PC-9 (cell line): ENCODE data around the gene INHA. TPM values are rescaled to one million over a fixed set of nuclear protein-coding genes. Genes with fewer than 3 reads are reported as not detected.

Experiments
- BruUV-seq: library from RNA; stranded (reverse); fragments of 400-500 nt; replicated peaks from 2 replicates; lab custom pipeline; 2021; lab: Mats Ljungman, UMichigan
- CTCF ChIA-PET: fragments of 300-600 bp; sonication (Branson Sonifier 250); formaldehyde crosslinking; loops from one replicate; lab custom pipeline; 2022; ENCODE audit warnings: antibody characterized with exemption; lab: Charles Lee
- POLR2A ChIA-PET: fragments of 300-600 bp; sonication (Branson Sonifier 250); formaldehyde crosslinking; loops from one replicate; lab custom pipeline; 2022; ENCODE audit warnings: antibody characterized with exemption; ENCODE audit not compliant: unreplicated experiment; lab: Charles Lee
- DNase-seq, 2 experiments: peaks; one replicate each; pipeline versions ENCODE4 v3.0.0 to v3.0.0-alpha.2; 2015 to 2022; ENCODE audit warnings: mixed read lengths in 1 of 2
- H2AFZ ChIP-seq: fragments of 200-600 bp; sonication (generic); 2 replicates; pipeline ENCODE4 v1.8.1; 2017; ENCODE audit warnings: antibody characterized with exemption
- H3F3A ChIP-seq: fragments of 200-600 bp; sonication (generic); 2 replicates; pipeline ENCODE4 v1.8.1; 2017; ENCODE audit warnings: antibody characterized with exemption, mild to moderate bottlenecking, low read depth; ENCODE audit not compliant: insufficient read depth
- H3K27ac ChIP-seq: fragments of 200-600 bp; sonication (generic); 2 replicates; pipeline ENCODE4 v1.6.1; 2016; ENCODE audit warnings: mixed run types
- H3K27me3 ChIP-seq: fragments of 200-600 bp; sonication (generic); 2 replicates; pipeline ENCODE4 v1.6.1; 2016; ENCODE audit warnings: low read depth, mixed run types; ENCODE audit not compliant: insufficient read depth
- H3K36me3 ChIP-seq: fragments of 200-600 bp; sonication (generic); 2 replicates; pipeline ENCODE4 v1.6.1; 2016; ENCODE audit warnings: low read depth, mixed run types
- H3K4me1 ChIP-seq: fragments of 200-600 bp; sonication (generic); replicated peaks from 2 replicates; pipeline ENCODE4 v1.6.1; 2016; ENCODE audit warnings: mixed run types; ENCODE audit not compliant: insufficient read depth
- H3K4me2 ChIP-seq: fragments of 200-600 bp; sonication (generic); 2 replicates; pipeline ENCODE4 v1.6.1; 2017; ENCODE audit warnings: mixed run types
- H3K4me3 ChIP-seq: fragments of 200-600 bp; sonication (generic); 2 replicates; pipeline ENCODE4 v1.6.1; 2016; ENCODE audit warnings: mixed run types
- H3K79me2 ChIP-seq: fragments of 200-600 bp; sonication (generic); 2 replicates; pipeline ENCODE4 v1.6.1; 2017; ENCODE audit warnings: low read depth, mixed run types
- H3K9me2 ChIP-seq: fragments of 200-600 bp; sonication (generic); 2 replicates; pipeline ENCODE4 v1.8.1; 2017; ENCODE audit warnings: mild to moderate bottlenecking; ENCODE audit not compliant: insufficient read depth
- H3K9me3 ChIP-seq: fragments of 200-600 bp; sonication (generic); 2 replicates; pipeline ENCODE4 v1.8.1; 2016; ENCODE audit warnings: low read depth; ENCODE audit not compliant: insufficient read depth
- H4K20me1 ChIP-seq: fragments of 200-600 bp; sonication (generic); 2 replicates; pipeline ENCODE4 v1.8.1; 2017; ENCODE audit not compliant: insufficient read depth
- CTCF ChIP-seq: fragments of 200-600 bp; sonication (generic); conservative IDR thresholded peaks from 2 replicates; pipeline ENCODE4 v1.6.1; 2017; ENCODE audit warnings: mixed run types, antibody characterized with exemption, mild to moderate bottlenecking, moderate library complexity
- EZH2 ChIP-seq: fragments of 200-600 bp; sonication (generic); IDR thresholded peaks from 2 replicates; pipeline ENCODE4 v1.8.0; 2017; ENCODE audit warnings: antibody characterized with exemption, low read depth
- intact Hi-C: fragments of 100-400 bp; cut with micrococcal nuclease; formaldehyde crosslinking; loops from one replicate; pipeline ENCODE4 v1.10.0; 2022; ENCODE audit not compliant: unreplicated experiment
- total RNA-seq: library from RNA; stranded (reverse); gene quantifications from 2 replicates; pipeline ENCODE4 v1.2.3, GENCODE V29; 2021

INHA gene
- total RNA-seq, 1 experiment from 2014 or later: 5.2 TPM

- CTCF ChIA-PET: interaction anchor here (0.6 to 1.9 kb wide), 5 partner anchors 29 to 285 kb away, joined by 6 to 10 read pairs (median 7); partner anchors contain the start of gene OBSL1
- peak; percentile 89 for TF ChIP-seq CTCF
- TF ChIP-seq EZH2: no peak
- Histone ChIP-seq H3K4me1 (no peaks in the 10 kb centered on the region; the same call in 1 of the 2 replicates), H3K4me3 (peak overlapping the region; percentile 65), H3K27ac (no peak overlapping the region), H3K27me3 (no peaks in the 10 kb centered on the region), H3K79me2 (peaks cover 17% of the 10 kb centered on the region), H3K9me2 (no peaks in the 10 kb centered on the region), H3F3A (peaks cover 17% of the 10 kb centered on the region; the same call in 1 of the 2 replicates), H4K20me1 (peaks cover 23% of the 10 kb centered on the region), H3K36me3 (peaks cover 10% of the 10 kb centered on the region), H3K9me3 (no peaks in the 10 kb centered on the region), H2AFZ (no peak overlapping the region), H3K4me2 (peak overlapping the region; percentile 93)
- intact Hi-C loops: loop anchor here (1.0 to 2.0 kb wide), 2 partner anchors 29 to 101 kb away; partner anchors contain the start of gene OBSL1
- BruUV-seq: no TSS peak
- peak; percentile 68 to 92 for DNase-seq
- POLR2A ChIA-PET: interaction anchor here (0.9 kb wide), 1 partner anchor 55 kb away, joined by 5 read pairs; the partner anchor contains the start of gene STK11IP
These were observed 30.4 kb upstream of the INHA start for GRCh38 chr2:219541611-219542180.

- CTCF ChIA-PET: interaction anchor here (0.6 kb wide), 2 partner anchors 12 to 144 kb away, joined by 4 to 7 read pairs; no protein-coding TSS in a partner anchor
- peaks cover 23% of the 10 kb centered on the region for H4K20me1 ChIP-seq
These were observed 29.0 kb upstream of the INHA start for GRCh38 chr2:219542931-219543595.

More at GRCh38 chr2:219542931-219543595, 29.0 kb upstream of the INHA start:
- POLR2A ChIA-PET: interaction anchor here (0.6 to 0.9 kb wide), 5 partner anchors 54 to 251 kb away, joined by 3 to 5 read pairs (median 4); partner anchors contain the start of gene STK11IP
- Histone ChIP-seq H3K27me3 (no peaks in the 10 kb centered on the region), H3K4me3 (peak overlapping the region; percentile 65), H3F3A (peaks cover 11% of the 10 kb centered on the region; the same call in 1 of the 2 replicates), H3K79me2 (peaks cover 17% of the 10 kb centered on the region), H3K4me1 (no peaks in the 10 kb centered on the region; the same call in 1 of the 2 replicates), H3K27ac (peak overlapping the region; percentile 55), H3K9me2 (no peaks in the 10 kb centered on the region), H3K4me2 (peak overlapping the region; percentile 93), H3K9me3 (no peaks in the 10 kb centered on the region), H2AFZ (peak overlapping the region; percentile 70; the same call in 1 of the 2 replicates), H3K36me3 (peaks cover 10% of the 10 kb centered on the region)
- intact Hi-C loops: loop anchor here (1.0 to 2.0 kb wide), 3 partner anchors 28 to 146 kb away; partner anchors contain the start of genes OBSL1 and STK11IP
- no peak for TF ChIP-seq EZH2
- TF ChIP-seq CTCF: no peak
- DNase-seq: peak; percentile 37 to 40
- no TSS peak for BruUV-seq
